HUDEP-2 (cell line): Measurements from ENCODE around the gene CH25H.

Experiments used
- DNase-seq, 76 experiments: peaks; one replicate each; lab custom pipeline; 2025; ENCODE audit not compliant: unreplicated experiment in 76 of 76; lab: John Stamatoyannopoulos, UW

CH25H gene

GRCh38 chr10:89160339-89160738, 46.8 kb downstream of the CH25H start:
- DNase-seq = no peak

GRCh38 chr10:89159761-89160160, 47.4 kb downstream of the CH25H start:
- DNase-seq = no peak

- DNase-seq = no peak
Measured at GRCh38 chr10:89159316-89159715, 47.8 kb downstream of the CH25H start.

- no peak for DNase-seq
Measured at GRCh38 chr10:89158446-89158845, 48.7 kb downstream of the CH25H start.

- no peak for DNase-seq
Measured at GRCh38 chr10:89156161-89156835, 50.8 kb downstream of the CH25H start.
